ENCODE measurements around the gene RAB14.
"Not testable (repeated sequence)": the region's sequence is repeated elsewhere in the genome, so short reads cannot be mapped to it uniquely, and the experiment has no call there.

The RAB14 gene

GRCh38 chr9:121183666-121184423 lies 17.8 kb downstream of the RAB14 start:
- Histone ChIP-seq H3K27ac (no peak overlapping the region), H3K27me3 (ENCODE audit: insufficient read depth, low read depth, severe bottlenecking) (no peaks in the 10 kb centered on the region), H3K4me3 (ENCODE audit: low read depth, low read length) (no peak overlapping the region), H3K36me3 (peaks cover 42% of the 10 kb centered on the region), H3K9me3 (ENCODE audit: severe bottlenecking) (no peaks in the 10 kb centered on the region)
- no peak for DNase-seq
- TF ChIP-seq, protein P1, sequence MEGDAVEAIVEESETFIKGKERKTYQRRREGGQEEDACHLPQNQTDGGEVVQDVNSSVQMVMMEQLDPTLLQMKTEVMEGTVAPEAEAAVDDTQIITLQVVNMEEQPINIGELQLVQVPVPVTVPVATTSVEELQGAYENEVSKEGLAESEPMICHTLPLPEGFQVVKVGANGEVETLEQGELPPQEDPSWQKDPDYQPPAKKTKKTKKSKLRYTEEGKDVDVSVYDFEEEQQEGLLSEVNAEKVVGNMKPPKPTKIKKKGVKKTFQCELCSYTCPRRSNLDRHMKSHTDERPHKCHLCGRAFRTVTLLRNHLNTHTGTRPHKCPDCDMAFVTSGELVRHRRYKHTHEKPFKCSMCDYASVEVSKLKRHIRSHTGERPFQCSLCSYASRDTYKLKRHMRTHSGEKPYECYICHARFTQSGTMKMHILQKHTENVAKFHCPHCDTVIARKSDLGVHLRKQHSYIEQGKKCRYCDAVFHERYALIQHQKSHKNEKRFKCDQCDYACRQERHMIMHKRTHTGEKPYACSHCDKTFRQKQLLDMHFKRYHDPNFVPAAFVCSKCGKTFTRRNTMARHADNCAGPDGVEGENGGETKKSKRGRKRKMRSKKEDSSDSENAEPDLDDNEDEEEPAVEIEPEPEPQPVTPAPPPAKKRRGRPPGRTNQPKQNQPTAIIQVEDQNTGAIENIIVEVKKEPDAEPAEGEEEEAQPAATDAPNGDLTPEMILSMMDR (IDR thresholded peaks at IDR 0.05; ENCODE audit: low read depth, low read length): no peak

DNA sequence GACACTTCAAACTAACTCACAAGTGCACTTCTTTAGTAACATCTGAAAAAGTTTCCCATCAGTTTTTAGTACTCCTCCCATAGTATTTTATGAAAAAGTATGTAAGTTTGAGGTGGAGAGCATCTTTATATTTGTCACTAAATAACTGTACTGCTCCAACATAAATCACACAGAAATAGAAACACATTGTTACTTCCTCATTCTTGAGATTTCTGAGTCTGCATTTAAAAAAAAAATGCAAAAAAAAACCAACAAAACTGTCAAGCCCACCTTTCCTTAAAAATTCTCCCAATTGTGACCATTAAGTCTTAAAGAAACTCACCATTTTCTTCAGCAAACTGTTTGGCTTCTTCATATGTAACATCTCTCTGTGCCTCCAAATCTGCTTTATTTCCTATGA lies 18.7 kb downstream of the RAB14 start:
- Histone ChIP-seq H3K4me3 (ENCODE audit: low read depth, low read length) (no peak overlapping the region), H3K9me3 (ENCODE audit: severe bottlenecking) (no peaks in the 10 kb centered on the region), H3K36me3 (peaks cover 45% of the 10 kb centered on the region), H3K27me3 (ENCODE audit: insufficient read depth, low read depth, severe bottlenecking) (no peaks in the 10 kb centered on the region), H3K27ac (peak overlapping the region; percentile 34)
- TF ChIP-seq, protein P1 (IDR thresholded peaks at IDR 0.05; ENCODE audit: low read depth, low read length): no peak
- no peak for DNase-seq

GRCh38 chr9:121182101-121182836 lies 19.4 kb downstream of the RAB14 start:
- no peak for DNase-seq
- Histone ChIP-seq H3K27ac (peak overlapping the region; percentile 41), H3K36me3 (peaks cover 50% of the 10 kb centered on the region), H3K27me3 (ENCODE audit: insufficient read depth, low read depth, severe bottlenecking) (no peaks in the 10 kb centered on the region), H3K4me3 (ENCODE audit: low read depth, low read length) (no peak overlapping the region), H3K9me3 (ENCODE audit: severe bottlenecking) (no peaks in the 10 kb centered on the region)
- TF ChIP-seq, protein P1 (IDR thresholded peaks at IDR 0.05; ENCODE audit: low read depth, low read length): no peak

- H3K9me3 ChIP-seq (ENCODE audit: severe bottlenecking): no peaks in the 10 kb centered on the region
- no peaks in the 10 kb centered on the region for H3K27me3 ChIP-seq (ENCODE audit: insufficient read depth, low read depth, severe bottlenecking)
- H3K36me3 ChIP-seq: peaks cover 42% of the 10 kb centered on the region
- TF ChIP-seq, protein P1 (IDR thresholded peaks at IDR 0.05; ENCODE audit: low read depth, low read length): no peak
- H3K27ac ChIP-seq: no peak overlapping the region
- no peak for DNase-seq
- no peak overlapping the region for H3K4me3 ChIP-seq (ENCODE audit: low read depth, low read length)
These were observed 21.6 kb downstream of the RAB14 start for GRCh38 chr9:121179930-121180681.

- peaks cover 42% of the 10 kb centered on the region for H3K36me3 ChIP-seq
- DNase-seq, H3K27ac ChIP-seq: not testable (repeated sequence)
These were observed 22.3 kb downstream of the RAB14 start for GRCh38 chr9:121179373-121179721.

More at GRCh38 chr9:121179373-121179721, 22.3 kb downstream of the RAB14 start:
- not testable (repeated sequence) for H3K27me3 ChIP-seq (ENCODE audit: insufficient read depth, low read depth, severe bottlenecking); H3K4me3 ChIP-seq (ENCODE audit: low read depth, low read length); H3K9me3 ChIP-seq (ENCODE audit: severe bottlenecking)
